ENCODE measurements around the gene MBOAT7. TPM values are rescaled to one million over a fixed set of nuclear protein-coding genes. Genes with fewer than 3 reads are reported as not detected.

Gene MBOAT7
- total and polyA plus RNA-seq, 2 of the 4 experiments (the other 2 are of a cell fraction) = 11.3 to 121 TPM

GRCh38 chr19:54233941-54234340, 44.6 kb upstream of the MBOAT7 start (continued):
- TF ChIP-seq USF2 (IDR thresholded peaks at IDR 0.05; ENCODE audit: low read depth, low read length) (no peak), CHD1 (IDR thresholded peaks at IDR 0.05; ENCODE audit: low read depth, low read length) (no peak), SMC3 (IDR thresholded peaks at IDR 0.05; ENCODE audit: low read depth, low read length) (no peak)

- dilution Hi-C loops (cut with HindIII; ENCODE audit: low sequenced_read_pairs, unreplicated experiment) = no loop called here
- intact Hi-C loops (cut with micrococcal nuclease) = loop anchor here (1.0 kb wide), 2 partner anchors 63 to 116 kb away; partner anchors contain the start of genes PRPF31 and TFPT
- TF ChIP-seq MXI1 (IDR thresholded peaks at IDR 0.05; ENCODE audit: borderline replicate concordance, low read depth, low read length) (no peak), MAZ (IDR thresholded peaks at IDR 0.05; ENCODE audit: borderline replicate concordance, low read depth, low read length) (0 out of 2 replicates have a peak, but pooled peaks have one; percentile 23), RFX5 (IDR thresholded peaks at IDR 0.05; ENCODE audit: low read depth, low read length) (no peak), BHLHE40 (IDR thresholded peaks at IDR 0.05; ENCODE audit: low read depth, low read length) (no peak), NFE2L2 (IDR thresholded peaks at IDR 0.05; ENCODE audit: low read depth, low read length) (no peak), USF2 (IDR thresholded peaks at IDR 0.05; ENCODE audit: low read depth, low read length) (peak; percentile 47), RAD21 (IDR thresholded peaks at IDR 0.05; ENCODE audit: low read length) (peak; percentile 94), CTCF (conservative IDR thresholded peaks at IDR 0.05; ENCODE audit: low read depth, low read length) (peak; percentile 96)
Measured at GRCh38 chr19:54231077-54231931, 41.9 kb upstream of the MBOAT7 start.

More at GRCh38 chr19:54231077-54231931, 41.9 kb upstream of the MBOAT7 start:
- no peak overlapping the region for H2BK120ac ChIP-seq (ENCODE audit: low read depth, low read length)
- no peak overlapping the region for H3K27ac ChIP-seq (ENCODE audit: insufficient read depth, low read length)
- peaks cover 4% of the 10 kb centered on the region for H3K27me3 ChIP-seq (ENCODE audit: control insufficient read depth, insufficient read depth, low read length)
- CTCF ChIA-PET = no interaction called here
- H3K56ac ChIP-seq (ENCODE audit: extremely low read depth, insufficient read depth, low read length) = no peak overlapping the region
- H2BK15ac ChIP-seq (ENCODE audit: low read depth, low read length) = no peak overlapping the region
- POLR2A ChIA-PET (ENCODE audit: unreplicated experiment) = no interaction called here
- in situ Hi-C loops (cut with MboI; ENCODE audit: low sequenced_read_pairs) = no loop called here
- no peak overlapping the region for H4K91ac ChIP-seq (ENCODE audit: insufficient read depth, low read depth, low read length)
- no peak overlapping the region for H3K9ac ChIP-seq (ENCODE audit: low read depth, low read length)
- no peaks in the 10 kb centered on the region for H4K20me1 ChIP-seq (ENCODE audit: insufficient read depth, low read length)
- H2BK5ac ChIP-seq (ENCODE audit: low read depth, low read length, poor library complexity, severe bottlenecking) = no peak overlapping the region
- no peaks in the 10 kb centered on the region for H3K9me3 ChIP-seq (ENCODE audit: control insufficient read depth, insufficient read depth, low read length)
- ATAC-seq (ENCODE audit: low read depth) (peak; percentile 100), DNase-seq (peak; percentile 73)
- no peak overlapping the region for H2BK20ac ChIP-seq (ENCODE audit: low read depth, low read length)
- peak overlapping the region; percentile 51 for H2AK9ac ChIP-seq (replicated peaks; ENCODE audit: low read depth, low read length, poor library complexity)
- no TSS peak for BruUV-seq (replicated peaks)
- no peak overlapping the region for H3K18ac ChIP-seq (ENCODE audit: low read depth, low read length)
- H3K4me1 ChIP-seq (ENCODE audit: control insufficient read depth, insufficient read depth, low read length) = no peaks in the 10 kb centered on the region
- WGBS, 2 experiments (ENCODE audit: extremely low coverage in 2 of 2, insufficient read length in 1 of 2) = 10% methylated on average over 15 of the region's 21 CpGs; no CpG with 5 or more reads in 1 of the 2 experiments
- H3K9me1 ChIP-seq (ENCODE audit: insufficient read depth, low read length) = no peaks in the 10 kb centered on the region; the same call in 1 of the 2 replicates
- no peak overlapping the region for H4K5ac ChIP-seq (ENCODE audit: low read depth, low read length)
- H3K14ac ChIP-seq (replicated peaks; ENCODE audit: low read depth, low read length) = no peak overlapping the region
- H3K4ac ChIP-seq (ENCODE audit: low read depth, low read length) = no peak overlapping the region
- no peak overlapping the region for H4K8ac ChIP-seq (ENCODE audit: low read depth in 2 of 2, low read length in 2 of 2)
- peak overlapping the region; percentile 84 for H2AFZ ChIP-seq (replicated peaks; ENCODE audit: low read length, poor library complexity)
- no peaks in the 10 kb centered on the region for H3K79me1 ChIP-seq (ENCODE audit: low read depth in 1 of 2, low read length in 2 of 2)
- no peak overlapping the region; the same call in 1 of the 2 replicates for H3K4me2 ChIP-seq (ENCODE audit: low read depth, low read length)
- H3K23ac ChIP-seq (ENCODE audit: low read depth, low read length) = no peak overlapping the region
- no peaks in the 10 kb centered on the region for H3K36me3 ChIP-seq (ENCODE audit: control insufficient read depth, insufficient read depth, low read length)
- no peak overlapping the region for H2AK5ac ChIP-seq (ENCODE audit: low read depth, low read length)
- H3K4me3 ChIP-seq (ENCODE audit: insufficient read depth, low read depth, low read length) = no peak overlapping the region

Data from IMR-90 (cell line).